HG02763 (cell line): ENCODE results near the gene MFAP3.

Source experiments
- ATAC-seq: cut with Tn5 transposase; IDR thresholded peaks from one replicate; pipeline ENCODE4 v1.9.1; 2021; ENCODE audit warnings: mild to moderate bottlenecking, moderate library complexity; ENCODE audit not compliant: unreplicated experiment

The MFAP3 gene

GRCh38 chr5:154090656-154091055 lies 51.9 kb downstream of the MFAP3 start:
- ATAC-seq: no peak

GRCh38 chr5:154092356-154093141 lies 53.8 kb downstream of the MFAP3 start:
- no peak for ATAC-seq

- ATAC-seq: no peak
These were observed 54.4 kb downstream of the MFAP3 start for GRCh38 chr5:154093142-154093532.

- no peak for ATAC-seq
These were observed 57.1 kb downstream of the MFAP3 start for GRCh38 chr5:154095904-154096303.

GRCh38 chr5:154097031-154097430 lies 58.3 kb downstream of the MFAP3 start:
- ATAC-seq: no peak

GRCh38 chr5:154098465-154098864 lies 59.7 kb downstream of the MFAP3 start:
- ATAC-seq: no peak

GRCh38 chr5:154101184-154101583 lies 62.4 kb downstream of the MFAP3 start:
- no peak for ATAC-seq

GRCh38 chr5:154103233-154103632 lies 64.5 kb downstream of the MFAP3 start:
- no peak for ATAC-seq
